Esophagus muscularis mucosa (tissue), 4 donors: ENCODE results near the gene ERI3. TPM values are rescaled to one million over a fixed set of nuclear protein-coding genes. Genes with fewer than 3 reads are reported as not detected.

Source experiments
- DNase-seq: peaks from one replicate; pipeline ENCODE4 v3.0.0-alpha.2; 2017; ENCODE audit errors: extremely low spot score
- H3K27ac ChIP-seq, 4 donors: fragments of 200-600 bp; sonication (generic); replicated peaks in 1 of 4; 1 replicate in 3 of 4; 2 replicates in 1 of 4; pipeline ENCODE4 v1.5.1; 2016 to 2019; ENCODE audit warnings: mild to moderate bottlenecking in 1 of 4
- H3K27me3 ChIP-seq, 4 donors: fragments of 200-600 bp; sonication (generic); one replicate each; pipeline versions ENCODE4 v1.5.1 to v1.6.0; 2016 to 2019
- H3K36me3 ChIP-seq, 4 donors: fragments of 200-600 bp; sonication (generic); one replicate each; pipeline ENCODE4 v1.5.1; 2016 to 2019
- H3K4me1 ChIP-seq, 4 donors: fragments of 200-600 bp; sonication (generic); one replicate each; pipeline ENCODE4 v1.5.1; 2016 to 2019
- H3K4me3 ChIP-seq, 4 donors: fragments of 200-600 bp; sonication (generic); 1 replicate in 2 of 4; 2 replicates in 2 of 4; pipeline ENCODE4 v1.5.1; 2016 to 2019; ENCODE audit warnings: mild to moderate bottlenecking in 4 of 4, moderate library complexity in 1 of 4
- H3K9me3 ChIP-seq, 4 donors: fragments of 200-600 bp; sonication (generic); 1 replicate in 3 of 4; 2 replicates in 1 of 4; pipeline ENCODE4 v1.5.1; 2016 to 2019
- CTCF ChIP-seq, 3 experiments: fragments of 200-600 bp in 2 of 3; fragments of 450-650 bp in 1 of 3; sonication (generic) in 2 of 3; IDR thresholded peaks; one replicate each; pipeline ENCODE4 v1.5.1; 2017 to 2019; ENCODE audit warnings: antibody characterized with exemption in 3 of 3, mild to moderate bottlenecking in 2 of 3, moderate library complexity in 1 of 3
- EP300 ChIP-seq: sonication (generic); formaldehyde crosslinking; IDR thresholded peaks from one replicate; pipeline ENCODE4 v1.6.1; 2017; ENCODE audit warnings: antibody characterized with exemption
- POLR2A ChIP-seq: fragments of 450-650 bp; IDR thresholded peaks from one replicate; pipeline ENCODE4 v1.6.1; 2017; ENCODE audit warnings: antibody characterized with exemption, moderate library complexity, mild to moderate bottlenecking, low read depth
- POLR2AphosphoS5 ChIP-seq, 2 donors: sonication (generic); formaldehyde crosslinking; IDR thresholded peaks; one replicate each; pipeline ENCODE4 v1.6.1; 2017; ENCODE audit warnings: antibody characterized with exemption in 2 of 2
- WGBS: methylation state at CpG from one replicate; pipeline ENCODE4 v1.1.5; 2018; 5-methylcytosine and 5-hydroxymethylcytosine counted together
- intact Hi-C: fragments of 100-400 bp; cut with DNase I; formaldehyde crosslinking; loops from one replicate; pipeline ENCODE4 v1.15.1; 2023
- total RNA-seq, 4 donors: library from RNA; depleted of rRNA; stranded (reverse); fragments of >200 nt; gene quantifications; one replicate each; pipeline versions ENCODE4 v1.1.0 to v1.2.1, GENCODE V29; 2016

ERI3 gene
- total RNA-seq, 4 donors from 2014 or later, result 40.4 to 56.6 (median 47.0) TPM

- 83% methylated on average over 6 of the region's 6 CpGs for WGBS
- intact Hi-C loops, result loop anchor here (10.0 kb wide), 1 partner anchor 145 kb away; the partner anchor contains the start of gene DMAP1
- TF ChIP-seq POLR2AphosphoS5 (IDR thresholded peaks at IDR 0.05), result no peak
- TF ChIP-seq CTCF (IDR thresholded peaks at IDR 0.05), result no peak
- TF ChIP-seq POLR2A, result no peak
- no peak for TF ChIP-seq EP300
- no peaks in the 10 kb centered on the region for H3K27me3 ChIP-seq
- H3K36me3 ChIP-seq, result no peaks in the 10 kb centered on the region
- peaks cover 6 to 10% (median 8%) of the 10 kb centered on the region in 4 donors for H3K4me1 ChIP-seq
- no peaks in the 10 kb centered on the region for H3K9me3 ChIP-seq
- H3K27ac ChIP-seq, result no peak overlapping the region
- no peak overlapping the region for H3K4me3 ChIP-seq
- DNase-seq, result no peak
Observed at GRCh38 chr1:44359234-44359935, 4.3 kb upstream of the ERI3 start.

- intact Hi-C loops, result loop anchor here (10.0 kb wide), 1 partner anchor 143 kb away; the partner anchor contains the start of gene DMAP1
- H3K36me3 ChIP-seq, result no peaks in the 10 kb centered on the region
- H3K27me3 ChIP-seq, result no peaks in the 10 kb centered on the region
- no peaks in the 10 kb centered on the region for H3K9me3 ChIP-seq
- H3K4me1 ChIP-seq, result peaks cover 16 to 26% (median 24%) of the 10 kb centered on the region in 4 donors
- no peak for TF ChIP-seq EP300
- TF ChIP-seq POLR2AphosphoS5 (IDR thresholded peaks at IDR 0.05), result no peak
- no peak for TF ChIP-seq POLR2A
- TF ChIP-seq CTCF (IDR thresholded peaks at IDR 0.05), result no peak
- no peak for DNase-seq
- 70% methylated on average over 4 of the region's 4 CpGs for WGBS
- no peak overlapping the region for H3K4me3 ChIP-seq
- H3K27ac ChIP-seq, result no peak overlapping the region
Observed at GRCh38 chr1:44357710-44358109, 2.7 kb upstream of the ERI3 start.

GRCh38 chr1:44355582-44356305 lies 687 bp upstream of the ERI3 start:
- 66% methylated on average over 12 of the region's 12 CpGs for WGBS
- H3K4me1 ChIP-seq, result peaks cover 16 to 38% (median 30%) of the 10 kb centered on the region in 4 donors
- H3K36me3 ChIP-seq, result no peaks in the 10 kb centered on the region
- no peaks in the 10 kb centered on the region for H3K27me3 ChIP-seq
- H3K4me3 ChIP-seq, result peak overlapping the region; percentile 76 to 100 (median 98)
- TF ChIP-seq CTCF (IDR thresholded peaks at IDR 0.05) (no peak), POLR2A (no peak), POLR2AphosphoS5 (IDR thresholded peaks at IDR 0.05) (no peak), EP300 (no peak)
- H3K9me3 ChIP-seq, result no peaks in the 10 kb centered on the region
- intact Hi-C loops, result loop anchor here (10.0 kb wide), 1 partner anchor 141 kb away; the partner anchor contains the start of gene DMAP1
- peak overlapping the region in 1 of 4 donors; percentile 77 for H3K27ac ChIP-seq
- no peak for DNase-seq

- Histone ChIP-seq H3K27ac (peak overlapping the region; percentile 77 to 89 (median 84)), H3K27me3 (no peaks in the 10 kb centered on the region), H3K4me3 (peak overlapping the region; percentile 76 to 100 (median 98)), H3K9me3 (no peaks in the 10 kb centered on the region), H3K36me3 (no peaks in the 10 kb centered on the region), H3K4me1 (peaks cover 16 to 38% (median 30%) of the 10 kb centered on the region in 4 donors)
- no peak for DNase-seq
- TF ChIP-seq POLR2AphosphoS5 (IDR thresholded peaks at IDR 0.05) (no peak), EP300 (no peak), CTCF (IDR thresholded peaks at IDR 0.05) (no peak), POLR2A (no peak)
- intact Hi-C loops, result loop anchor here (10.0 kb wide), 1 partner anchor 140 kb away; the partner anchor contains the start of gene DMAP1
- WGBS, result 39% methylated on average over 10 of the region's 10 CpGs
Observed at GRCh38 chr1:44354268-44354839, 703 bp downstream of the ERI3 start.
